Central memory CD8-positive, alpha-beta T cell (primary cell): ENCODE data around the gene DHCR24.

Source experiments
- ATAC-seq: fragments of 150-1000 bp; cut with Tn5 transposase; replicated peaks from 2 replicates; pipeline ENCODE4 v1.10.0; 2022; ENCODE audit warnings: mild to moderate bottlenecking, moderate FRiP score, moderate number of reproducible peaks; ENCODE audit not compliant: poor library complexity, severe bottlenecking; ENCODE audit errors: extremely low read depth
- DNase-seq, 2 donors: peaks; one replicate each; pipeline ENCODE4 v3.0.0; 2021; ENCODE audit warnings: low spot score in 2 of 2
- H3K27ac Mint-ChIP-seq: one replicate; pipeline ENCODE4 v1.8.0; 2022; ENCODE audit warnings: low read depth, mild to moderate bottlenecking, moderate library complexity, mixed read lengths
- H3K27me3 Mint-ChIP-seq: one replicate; pipeline ENCODE4 v1.8.0; 2022; ENCODE audit warnings: mixed read lengths
- H3K36me3 Mint-ChIP-seq: one replicate; pipeline ENCODE4 v1.8.0; 2022; ENCODE audit warnings: mild to moderate bottlenecking, moderate library complexity, mixed read lengths; ENCODE audit not compliant: insufficient read depth
- H3K4me1 Mint-ChIP-seq: one replicate; pipeline ENCODE4 v1.8.0; 2022; ENCODE audit warnings: mixed read lengths
- H3K4me3 Mint-ChIP-seq: one replicate; pipeline ENCODE4 v1.8.0; 2022; ENCODE audit warnings: mild to moderate bottlenecking, moderate library complexity, mixed read lengths
- H3K9me3 Mint-ChIP-seq: one replicate; pipeline ENCODE4 v1.8.0; 2022; ENCODE audit warnings: mixed read lengths

The DHCR24 gene

GRCh38 chr1:54853793-54854370, 33.1 kb downstream of the DHCR24 start:
- DNase-seq (no peak), ATAC-seq (no peak)
- no peaks in the 10 kb centered on the region for H3K4me1 Mint-ChIP-seq
- no peak overlapping the region for H3K27ac Mint-ChIP-seq
- H3K9me3 Mint-ChIP-seq, result no peaks in the 10 kb centered on the region
- peaks cover 8% of the 10 kb centered on the region for H3K36me3 Mint-ChIP-seq
- H3K4me3 Mint-ChIP-seq, result no peak overlapping the region
- no peaks in the 10 kb centered on the region for H3K27me3 Mint-ChIP-seq

- no peaks in the 10 kb centered on the region for H3K27me3 Mint-ChIP-seq
- DNase-seq (no peak), ATAC-seq (no peak)
- no peak overlapping the region for H3K27ac Mint-ChIP-seq
- no peaks in the 10 kb centered on the region for H3K9me3 Mint-ChIP-seq
- no peak overlapping the region for H3K4me3 Mint-ChIP-seq
- peaks cover 8% of the 10 kb centered on the region for H3K36me3 Mint-ChIP-seq
- H3K4me1 Mint-ChIP-seq, result no peaks in the 10 kb centered on the region
Observed at GRCh38 chr1:54853096-54853792, 33.8 kb downstream of the DHCR24 start.

DNA sequence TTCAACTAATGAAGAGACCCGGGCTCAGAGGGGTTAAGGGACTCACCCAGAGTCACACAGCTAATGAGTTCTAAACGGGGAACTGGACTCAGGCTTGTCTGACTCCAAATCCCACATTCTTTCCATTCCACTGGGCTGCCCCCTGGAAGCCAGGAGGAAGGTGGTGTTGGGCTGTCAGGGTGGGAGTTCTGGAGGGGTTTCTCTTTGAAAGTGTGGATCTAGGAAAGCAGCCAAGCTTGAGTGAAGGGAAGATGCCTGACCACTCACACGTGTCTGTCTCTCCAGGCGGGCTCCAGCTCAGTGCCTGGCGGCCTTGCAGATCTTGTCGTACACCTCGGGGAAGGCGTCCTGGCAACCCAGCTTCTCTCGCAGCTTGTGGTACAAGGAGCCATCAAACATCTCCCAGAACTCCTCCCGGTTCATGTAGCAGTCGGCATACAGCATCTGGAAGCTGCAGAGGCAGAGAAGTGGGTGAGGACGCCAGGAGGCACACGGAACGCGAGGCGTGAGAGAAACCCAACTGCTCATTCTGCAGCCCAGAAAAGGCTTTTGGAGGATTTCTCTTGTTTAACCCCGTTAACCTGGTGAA, 35.0 kb downstream of the DHCR24 start:
- H3K27me3 Mint-ChIP-seq, result no peaks in the 10 kb centered on the region
- H3K4me1 Mint-ChIP-seq, result no peaks in the 10 kb centered on the region
- H3K4me3 Mint-ChIP-seq, result no peak overlapping the region
- peaks cover 8% of the 10 kb centered on the region for H3K36me3 Mint-ChIP-seq
- no peak overlapping the region for H3K27ac Mint-ChIP-seq
- ATAC-seq (no peak), DNase-seq (no peak)
- H3K9me3 Mint-ChIP-seq, result no peaks in the 10 kb centered on the region

DNA sequence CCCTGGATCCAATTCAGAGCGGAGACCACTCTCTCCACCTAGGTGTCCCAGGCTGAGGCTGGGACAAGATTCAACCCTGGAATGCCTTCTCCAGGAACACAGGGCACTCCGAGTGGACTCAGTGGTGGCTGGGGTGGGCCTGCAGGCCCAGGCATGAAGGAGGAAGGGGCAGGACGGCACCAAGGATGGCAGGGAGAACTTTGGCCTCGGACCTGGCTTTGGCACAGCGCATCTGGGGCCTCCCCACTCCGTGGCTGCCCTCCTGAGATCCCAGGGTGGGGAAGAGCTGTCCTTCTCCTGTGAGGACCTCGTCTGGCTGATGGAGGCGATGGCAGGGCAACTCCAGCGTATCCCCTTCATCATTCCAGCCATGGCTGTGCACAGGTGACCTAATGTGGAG, 35.6 kb downstream of the DHCR24 start:
- Mint-ChIP-seq H3K9me3 (no peaks in the 10 kb centered on the region), H3K27me3 (no peaks in the 10 kb centered on the region), H3K4me1 (no peaks in the 10 kb centered on the region), H3K4me3 (no peak overlapping the region), H3K27ac (no peak overlapping the region), H3K36me3 (peaks cover 8% of the 10 kb centered on the region)
- ATAC-seq, result no peak
- no peak for DNase-seq

- H3K4me3 Mint-ChIP-seq, result no peak overlapping the region
- no peaks in the 10 kb centered on the region for H3K27me3 Mint-ChIP-seq
- H3K36me3 Mint-ChIP-seq, result peaks cover 6% of the 10 kb centered on the region
- no peak overlapping the region for H3K27ac Mint-ChIP-seq
- H3K9me3 Mint-ChIP-seq, result no peaks in the 10 kb centered on the region
- no peaks in the 10 kb centered on the region for H3K4me1 Mint-ChIP-seq
- no peak for DNase-seq
- no peak for ATAC-seq
Observed at GRCh38 chr1:54850737-54851136, 36.3 kb downstream of the DHCR24 start.

- ATAC-seq (no peak), DNase-seq (no peak)
- Mint-ChIP-seq H3K27me3 (no peaks in the 10 kb centered on the region), H3K36me3 (peaks cover 6% of the 10 kb centered on the region), H3K9me3 (no peaks in the 10 kb centered on the region), H3K27ac (no peak overlapping the region), H3K4me3 (no peak overlapping the region), H3K4me1 (no peaks in the 10 kb centered on the region)
Observed at GRCh38 chr1:54850069-54850730, 36.8 kb downstream of the DHCR24 start.

DNA sequence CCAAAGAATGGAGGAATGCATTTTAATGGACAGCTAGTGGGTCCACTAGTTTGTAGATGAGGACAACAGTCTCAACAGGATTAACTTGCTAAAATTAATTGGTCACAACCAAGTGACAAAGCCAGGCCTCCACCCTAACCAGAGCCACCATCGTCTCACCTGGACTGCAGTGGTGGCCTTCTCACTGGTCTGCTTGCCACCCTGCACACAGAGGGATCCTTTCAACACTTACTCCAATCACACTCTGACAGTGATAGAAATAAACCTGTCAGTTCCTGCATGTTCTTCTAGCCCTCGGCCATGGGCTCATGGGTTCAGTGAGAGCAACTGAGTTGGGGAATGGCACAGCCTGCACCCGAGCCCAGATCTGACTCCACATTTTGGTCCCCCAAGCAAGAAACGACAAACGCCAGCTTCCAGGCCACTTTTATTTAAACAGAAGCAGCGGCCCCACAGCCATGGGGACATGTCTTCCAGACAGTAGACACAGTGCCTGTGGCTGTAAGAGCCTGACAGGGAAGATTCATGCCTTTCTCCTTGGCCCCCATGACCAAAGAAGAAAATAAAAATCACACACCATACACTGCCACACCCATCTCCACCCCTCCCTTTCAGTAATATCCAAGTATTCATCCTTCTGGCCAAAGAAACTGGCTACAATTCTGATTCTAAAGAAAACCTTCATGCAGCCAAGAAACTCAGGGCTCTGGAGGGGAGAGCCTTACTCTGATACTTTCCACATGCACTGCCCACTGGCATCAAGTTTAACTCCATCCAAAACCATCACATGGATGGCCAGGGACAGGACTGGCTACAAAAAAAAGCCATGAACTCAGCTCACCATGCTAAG, 37.6 kb downstream of the DHCR24 start:
- no peaks in the 10 kb centered on the region for H3K4me1 Mint-ChIP-seq
- no peak overlapping the region for H3K27ac Mint-ChIP-seq
- no peak for DNase-seq
- H3K4me3 Mint-ChIP-seq, result no peak overlapping the region
- H3K9me3 Mint-ChIP-seq, result no peaks in the 10 kb centered on the region
- no peaks in the 10 kb centered on the region for H3K27me3 Mint-ChIP-seq
- peaks cover 5% of the 10 kb centered on the region for H3K36me3 Mint-ChIP-seq
- ATAC-seq, result no peak

GRCh38 chr1:54848134-54848948, 38.7 kb downstream of the DHCR24 start:
- Mint-ChIP-seq H3K4me1 (no peaks in the 10 kb centered on the region), H3K27ac (no peak overlapping the region), H3K27me3 (no peaks in the 10 kb centered on the region), H3K36me3 (peaks cover 4% of the 10 kb centered on the region), H3K9me3 (no peaks in the 10 kb centered on the region), H3K4me3 (no peak overlapping the region)
- no peak for ATAC-seq
- DNase-seq, result no peak

GRCh38 chr1:54846716-54847284, 40.2 kb downstream of the DHCR24 start:
- no peak for ATAC-seq
- Mint-ChIP-seq H3K4me3 (no peak overlapping the region), H3K27ac (no peak overlapping the region)

GRCh38 chr1:54846301-54846700, 40.7 kb downstream of the DHCR24 start:
- ATAC-seq, result no peak
- H3K36me3 Mint-ChIP-seq, result peaks cover 5% of the 10 kb centered on the region
- H3K9me3 Mint-ChIP-seq, result no peaks in the 10 kb centered on the region
- H3K27ac Mint-ChIP-seq, result no peak overlapping the region
- no peaks in the 10 kb centered on the region for H3K4me1 Mint-ChIP-seq
- no peaks in the 10 kb centered on the region for H3K27me3 Mint-ChIP-seq
- no peak overlapping the region for H3K4me3 Mint-ChIP-seq
- no peak for DNase-seq

More at GRCh38 chr1:54846716-54847284, 40.2 kb downstream of the DHCR24 start:
- H3K4me1 Mint-ChIP-seq, result no peaks in the 10 kb centered on the region
- peaks cover 7% of the 10 kb centered on the region for H3K36me3 Mint-ChIP-seq
- no peaks in the 10 kb centered on the region for H3K27me3 Mint-ChIP-seq
- no peaks in the 10 kb centered on the region for H3K9me3 Mint-ChIP-seq
- DNase-seq, result no peak

- no peak overlapping the region for H3K27ac Mint-ChIP-seq
- DNase-seq (no peak), ATAC-seq (no peak)
- no peaks in the 10 kb centered on the region for H3K4me1 Mint-ChIP-seq
- H3K27me3 Mint-ChIP-seq, result no peaks in the 10 kb centered on the region
- peaks cover 5% of the 10 kb centered on the region for H3K36me3 Mint-ChIP-seq
- H3K4me3 Mint-ChIP-seq, result no peak overlapping the region
- no peaks in the 10 kb centered on the region for H3K9me3 Mint-ChIP-seq
Observed at GRCh38 chr1:54845772-54846171, 41.2 kb downstream of the DHCR24 start.
